Aorta (tissue), 5 donors: Measurements from ENCODE around the gene ANKRD13D. TPM values are rescaled to one million over a fixed set of nuclear protein-coding genes. Genes with fewer than 3 reads are reported as not detected.

Experiments
- ATAC-seq: fragments of 200-7000 bp; cut with Tn5 transposase; one replicate; pipeline ENCODE4 v1.9.1; 2022; ENCODE audit warnings: moderate library complexity; ENCODE audit not compliant: low FRiP score
- DNase-seq, 2 donors: peaks; one replicate each; pipeline ENCODE4 v3.0.0-alpha.2; 2020
- H3K27ac ChIP-seq, 2 donors: one replicate each; pipeline ENCODE4 v1.5.1; 2013; ENCODE audit warnings: low read length in 2 of 2, mild to moderate bottlenecking in 2 of 2, moderate library complexity in 2 of 2, control low read depth in 1 of 2, inconsistent platforms in 1 of 2, low read depth in 1 of 2
- H3K27me3 ChIP-seq, 2 donors: one replicate each; pipeline ENCODE4 v1.6.1; 2013; ENCODE audit warnings: control low read depth in 1 of 2, low read length in 1 of 2, mild to moderate bottlenecking in 1 of 2, moderate library complexity in 1 of 2; ENCODE audit not compliant: insufficient read depth in 2 of 2, control insufficient read depth in 1 of 2
- H3K36me3 ChIP-seq, 2 donors: one replicate each; pipeline ENCODE4 v1.6.1; 2013; ENCODE audit warnings: control low read depth in 1 of 2, low read length in 1 of 2, mild to moderate bottlenecking in 1 of 2; ENCODE audit not compliant: insufficient read depth in 2 of 2, control insufficient read depth in 1 of 2
- H3K4me1 ChIP-seq, 2 donors: one replicate each; pipeline ENCODE4 v1.6.1; 2013; ENCODE audit warnings: low read length in 2 of 2, control low read depth in 1 of 2, mild to moderate bottlenecking in 1 of 2, moderate library complexity in 1 of 2; ENCODE audit not compliant: insufficient read depth in 2 of 2, control insufficient read depth in 1 of 2
- H3K4me3 ChIP-seq, 2 donors: one replicate each; pipeline ENCODE4 v1.5.1; 2013; ENCODE audit warnings: low read length in 2 of 2, control low read depth in 1 of 2, mild to moderate bottlenecking in 1 of 2
- H3K9me3 ChIP-seq: one replicate; pipeline ENCODE4 v1.6.1; 2013; ENCODE audit warnings: mild to moderate bottlenecking, low read length; ENCODE audit not compliant: control insufficient read depth
- WGBS, 2 donors: extraction: QIAGEN DNeasy Blood & Tissue Kit; methylation state at CpG; one replicate each; pipeline ENCODE4 v1.1.7; 2013; 5-methylcytosine and 5-hydroxymethylcytosine counted together
- intact Hi-C, 2 donors: fragments of 100-400 bp; cut with DNase I; formaldehyde crosslinking; loops; one replicate each; pipeline versions ENCODE4 v1.14.2 to v1.15.0; 2022
- polyA plus RNA-seq, 2 donors: library from polyadenylated mRNA; stranded (reverse); fragments of 200-250 nt; gene quantifications; one replicate each; pipeline ENCODE4 v1.2.3, GENCODE V29; 2013
- total RNA-seq, 2 donors: library from RNA; stranded (reverse); fragmentation: NEBNext Ultra II Directional; extraction: Animal tissue kit (Norgen Biotek cat#: 25700); gene quantifications; one replicate each; pipeline ENCODE4 v1.2.1, GENCODE V29; 2021
- donor health status: healthy with polysubstance abuse.
- donor health status: Bipolar disorder and iron deficiency.
- donor health status: DM: no; HTN: no; CAD: no.
- donor health status: DM: no; HTN: no; CAD: no.
- donor health status: DM: yes; HTN: yes; CAD: no.

Gene ANKRD13D
- total and polyA plus RNA-seq, 4 donors: 16.8 to 100 (median 69.7) TPM

DNA sequence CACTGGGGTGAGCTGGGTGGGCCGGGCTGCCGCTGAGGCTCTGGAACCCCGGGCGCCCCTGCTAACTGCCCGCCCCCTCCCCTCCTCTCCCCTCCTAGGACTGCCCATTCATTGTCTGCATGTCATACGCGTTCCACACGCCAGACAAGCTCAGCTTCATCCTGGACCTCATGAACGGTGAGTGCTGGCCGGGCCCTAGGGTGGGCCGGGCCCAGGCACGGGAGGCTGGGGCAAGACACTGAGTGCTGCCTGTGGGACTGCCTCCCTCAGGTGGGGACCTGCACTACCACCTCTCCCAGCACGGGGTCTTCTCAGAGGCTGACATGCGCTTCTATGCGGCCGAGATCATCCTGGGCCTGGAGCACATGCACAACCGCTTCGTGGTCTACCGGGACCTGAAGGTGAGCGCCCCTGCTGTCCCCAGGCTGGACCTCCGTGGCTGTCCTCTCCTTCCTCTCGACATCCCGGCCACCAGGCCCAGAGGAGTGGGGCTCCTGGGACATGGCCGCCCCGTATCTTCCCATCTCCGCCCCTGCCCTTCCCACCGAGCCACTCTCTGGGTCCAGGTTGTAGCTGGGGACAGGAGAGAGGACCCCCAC is 7.5 kb upstream of the ANKRD13D start:
- Histone ChIP-seq H3K4me3 (no peak overlapping the region), H3K36me3 (peaks cover 0 to 14% of the 10 kb centered on the region in 2 donors), H3K4me1 (no peaks in the 10 kb centered on the region), H3K27ac (no peak overlapping the region), H3K9me3 (no peaks in the 10 kb centered on the region), H3K27me3 (no peaks in the 10 kb centered on the region)
- ATAC-seq (no peak), DNase-seq (peak; percentile 46 to 55)
- intact Hi-C loops: no loop called here
- 84 to 91% methylated on average over 27 of the region's 27 CpGs for WGBS, 2 donors

DNA sequence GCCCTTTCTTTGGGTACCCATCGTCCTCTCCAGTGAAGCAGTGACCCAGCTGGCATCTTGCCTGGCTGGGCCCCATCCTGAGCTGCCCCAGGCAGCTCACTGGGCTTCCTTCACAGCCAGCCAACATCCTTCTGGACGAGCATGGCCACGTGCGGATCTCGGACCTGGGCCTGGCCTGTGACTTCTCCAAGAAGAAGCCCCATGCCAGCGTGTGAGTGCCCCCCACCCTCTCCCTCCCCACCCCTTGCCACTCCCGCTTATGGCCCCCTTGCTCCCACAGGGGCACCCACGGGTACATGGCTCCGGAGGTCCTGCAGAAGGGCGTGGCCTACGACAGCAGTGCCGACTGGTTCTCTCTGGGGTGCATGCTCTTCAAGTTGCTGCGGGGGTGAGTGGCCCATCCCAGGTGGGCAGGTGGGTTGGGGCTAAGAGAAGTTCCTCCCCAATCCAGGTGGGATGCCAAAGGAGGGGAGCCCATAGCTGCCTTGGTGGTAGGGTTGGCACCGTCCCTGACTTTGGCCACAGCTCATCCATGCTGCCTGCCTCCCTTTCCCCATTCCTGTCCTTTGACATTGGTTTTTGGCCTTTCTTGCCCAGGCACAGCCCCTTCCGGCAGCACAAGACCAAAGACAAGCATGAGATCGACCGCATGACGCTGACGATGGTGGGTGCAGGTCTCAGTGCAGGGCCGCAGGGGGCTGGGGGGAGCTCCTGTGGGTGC is 6.8 kb upstream of the ANKRD13D start:
- no peak for ATAC-seq
- no peaks in the 10 kb centered on the region for H3K4me1 ChIP-seq
- no peak overlapping the region for H3K4me3 ChIP-seq
- DNase-seq: peak; percentile 40 to 64
- 84 to 86% methylated on average over 20 of the region's 20 CpGs for WGBS, 2 donors
- no peaks in the 10 kb centered on the region for H3K9me3 ChIP-seq
- intact Hi-C loops: no loop called here
- H3K27me3 ChIP-seq: no peaks in the 10 kb centered on the region
- H3K27ac ChIP-seq: no peak overlapping the region
- H3K36me3 ChIP-seq: peaks cover 0 to 14% of the 10 kb centered on the region in 2 donors

- intact Hi-C loops: no loop called here
- Histone ChIP-seq H3K27ac (no peak overlapping the region), H3K36me3 (peaks cover 0 to 14% of the 10 kb centered on the region in 2 donors), H3K4me3 (no peak overlapping the region), H3K4me1 (no peaks in the 10 kb centered on the region), H3K9me3 (no peaks in the 10 kb centered on the region), H3K27me3 (no peaks in the 10 kb centered on the region)
- ATAC-seq (no peak), DNase-seq (peak; percentile 55 to 59)
- 92 to 94% methylated on average over 11 of the region's 11 CpGs for WGBS, 2 donors
Measured at GRCh38 chr11:67282876-67283371, 6.2 kb upstream of the ANKRD13D start.

- DNase-seq (peak; percentile 64 to 71), ATAC-seq (no peak)
- no peaks in the 10 kb centered on the region for H3K4me1 ChIP-seq
Measured at GRCh38 chr11:67283481-67283963, 5.6 kb upstream of the ANKRD13D start.

DNA sequence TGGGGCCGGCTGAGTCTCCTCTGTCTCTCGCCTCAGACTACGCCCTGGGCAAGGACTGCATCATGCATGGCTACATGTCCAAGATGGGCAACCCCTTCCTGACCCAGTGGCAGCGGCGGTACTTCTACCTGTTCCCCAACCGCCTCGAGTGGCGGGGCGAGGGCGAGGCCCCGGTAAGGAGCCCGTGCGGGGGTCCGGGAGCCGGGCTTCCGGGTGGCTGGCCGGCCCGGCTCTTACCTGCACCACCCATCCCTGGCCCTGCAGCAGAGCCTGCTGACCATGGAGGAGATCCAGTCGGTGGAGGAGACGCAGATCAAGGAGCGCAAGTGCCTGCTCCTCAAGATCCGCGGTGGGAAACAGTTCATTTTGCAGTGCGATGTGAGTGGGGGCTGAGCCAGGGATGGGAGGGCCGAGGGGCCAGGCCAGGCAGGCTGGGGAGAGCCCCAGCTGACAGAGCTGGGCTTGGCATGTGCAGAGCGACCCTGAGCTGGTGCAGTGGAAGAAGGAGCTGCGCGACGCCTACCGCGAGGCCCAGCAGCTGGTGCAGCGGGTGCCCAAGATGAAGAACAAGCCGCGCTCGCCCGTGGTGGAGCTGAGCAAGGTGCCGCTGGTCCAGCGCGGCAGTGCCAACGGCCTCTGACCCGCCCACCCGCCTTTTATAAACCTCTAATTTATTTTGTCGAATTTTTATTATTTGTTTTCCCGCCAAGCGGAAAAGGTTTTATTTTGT is 4.1 kb upstream of the ANKRD13D start:
- no peaks in the 10 kb centered on the region for H3K4me1 ChIP-seq
- peak; percentile 56 to 77 for DNase-seq

More at GRCh38 chr11:67283481-67283963, 5.6 kb upstream of the ANKRD13D start:
- Histone ChIP-seq H3K36me3 (peaks cover 0 to 14% of the 10 kb centered on the region in 2 donors), H3K27ac (no peak overlapping the region), H3K9me3 (no peaks in the 10 kb centered on the region), H3K4me3 (no peak overlapping the region), H3K27me3 (no peaks in the 10 kb centered on the region)
- intact Hi-C loops: no loop called here
- WGBS, 2 donors: 87 to 89% methylated on average over 13 of the region's 13 CpGs

GRCh38 chr11:67285541-67286498 is 3.3 kb upstream of the ANKRD13D start:
- no peaks in the 10 kb centered on the region for H3K4me1 ChIP-seq
- DNase-seq (peak; percentile 55 to 72), ATAC-seq (no peak)
- peaks cover 0 to 14% of the 10 kb centered on the region in 2 donors for H3K36me3 ChIP-seq
- 90% methylated on average over 38 to 39 of the region's 39 CpGs for WGBS, 2 donors
- H3K27ac ChIP-seq: no peak overlapping the region
- intact Hi-C loops: no loop called here
- no peaks in the 10 kb centered on the region for H3K9me3 ChIP-seq
- H3K4me3 ChIP-seq: no peak overlapping the region
- H3K27me3 ChIP-seq: no peaks in the 10 kb centered on the region

More for the DNA sequence above, 4.1 kb upstream of the ANKRD13D start:
- Histone ChIP-seq H3K9me3 (no peaks in the 10 kb centered on the region), H3K27me3 (no peaks in the 10 kb centered on the region), H3K27ac (no peak overlapping the region), H3K36me3 (peaks cover 0 to 14% of the 10 kb centered on the region in 2 donors), H3K4me3 (no peak overlapping the region)
- WGBS, 2 donors: 87 to 91% methylated on average over 38 to 45 of the region's 45 CpGs
- intact Hi-C loops: no loop called here
- no peak for ATAC-seq

GRCh38 chr11:67286621-67287333 is 2.3 kb upstream of the ANKRD13D start:
- no peaks in the 10 kb centered on the region for H3K27me3 ChIP-seq
- peak overlapping the region in 1 of 2 donors; percentile 2 for H3K27ac ChIP-seq
- DNase-seq (peak; percentile 78), ATAC-seq (no peak)
- H3K36me3 ChIP-seq: peaks cover 0 to 16% of the 10 kb centered on the region in 2 donors
- 82 to 85% methylated on average over 8 of the region's 8 CpGs for WGBS, 2 donors
- H3K4me3 ChIP-seq: no peak overlapping the region
- no peaks in the 10 kb centered on the region for H3K4me1 ChIP-seq
- intact Hi-C loops: no loop called here
- no peaks in the 10 kb centered on the region for H3K9me3 ChIP-seq
